Measurements from ENCODE around the gene RASA4B.
"Not testable (repeated sequence)": the region's sequence is repeated elsewhere in the genome, so short reads cannot be mapped to it uniquely, and the experiment has no call there.

DNA sequence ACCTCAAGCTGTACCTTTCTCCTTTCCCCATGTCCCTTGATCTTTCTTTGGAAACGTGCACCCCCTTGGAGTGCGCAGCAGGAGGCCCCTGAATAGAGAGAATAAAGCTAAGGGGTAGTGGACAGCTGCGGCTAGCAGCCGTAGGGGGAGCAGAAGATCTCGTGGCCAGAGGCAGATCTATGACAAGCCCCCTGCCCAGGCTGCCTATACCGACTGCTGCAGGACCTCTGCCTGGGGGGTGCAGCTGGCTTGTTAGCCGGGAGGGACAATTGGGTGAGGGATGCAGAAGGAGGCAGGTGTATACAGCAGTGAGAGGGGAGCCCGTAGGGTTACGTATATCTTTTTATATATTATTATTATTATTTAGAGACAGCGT, 38.4 kb downstream of the RASA4B start:
- TF ChIP-seq POLR2AphosphoS5, CTCF, POLR2A, EP300 (IDR thresholded peaks at IDR 0.05): not testable (repeated sequence)

Measured in suprapubic skin (tissue), 4 donors.